Ecto neural progenitor cell (in vitro differentiated cells): ENCODE measurements around the gene GLP1R.

Experiments used
- DNase-seq: peaks from one replicate; pipeline ENCODE4 v3.0.0-alpha.2; 2018; ENCODE audit warnings: low spot score

The GLP1R gene

DNA sequence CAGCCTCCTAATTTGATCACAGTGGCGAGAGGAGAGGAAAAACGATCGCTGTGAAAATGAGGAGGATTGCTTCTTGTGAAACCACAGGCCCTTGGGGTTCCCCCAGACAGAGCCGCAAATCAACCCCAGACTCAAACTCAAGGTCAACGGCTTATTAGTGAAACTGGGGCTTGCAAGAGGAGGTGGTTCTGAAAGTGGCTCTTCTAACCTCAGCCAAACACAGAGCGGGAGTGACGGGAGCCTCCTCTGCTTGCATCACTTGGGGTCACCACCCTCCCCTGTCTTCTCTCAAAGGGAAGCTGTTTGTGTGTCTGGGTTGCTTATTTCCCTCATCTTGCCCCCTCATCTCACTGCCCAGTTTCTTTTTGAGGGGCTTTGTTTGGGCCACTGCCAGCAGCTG lies 37.7 kb downstream of the GLP1R start:
- peak; percentile 34 for DNase-seq

DNA sequence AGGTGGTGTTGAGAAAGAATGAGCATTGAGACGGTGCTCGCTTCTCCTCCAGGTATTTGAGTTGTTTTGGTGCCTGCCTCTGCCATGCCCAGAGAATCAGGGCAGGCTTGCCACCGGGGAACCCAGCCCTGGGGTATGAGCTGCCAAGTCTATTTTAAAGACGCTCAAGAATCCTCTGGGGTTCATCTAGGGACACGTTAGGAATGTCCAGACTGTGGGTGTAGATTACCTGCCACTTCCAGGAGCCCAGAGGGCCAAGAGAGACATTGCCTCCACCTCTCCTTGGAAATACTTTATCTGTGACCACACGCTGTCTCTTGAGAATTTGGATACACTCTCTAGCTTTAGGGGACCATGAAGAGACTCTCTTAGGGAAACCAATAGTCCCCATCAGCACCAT lies 38.1 kb downstream of the GLP1R start:
- DNase-seq: no peak

DNA sequence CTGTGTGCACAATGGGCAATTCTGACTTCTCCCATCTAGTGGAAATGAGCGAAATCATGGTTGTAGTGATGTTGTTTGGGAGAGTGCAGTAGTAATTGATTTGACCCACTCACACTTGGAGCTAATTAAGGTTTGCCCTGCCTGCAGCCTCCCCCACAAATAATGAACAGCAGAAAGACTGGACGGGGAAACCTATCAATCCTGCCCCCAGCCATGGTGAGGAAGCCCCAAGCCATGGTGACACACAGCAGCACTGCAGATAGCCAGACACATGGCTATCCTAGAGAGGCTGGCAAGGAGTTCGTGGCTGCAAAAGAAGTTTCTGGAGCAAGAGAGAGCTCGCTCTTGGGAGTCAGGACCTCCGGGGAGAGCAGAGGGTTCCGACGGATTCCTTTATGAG lies 38.6 kb downstream of the GLP1R start:
- DNase-seq: no peak

DNA sequence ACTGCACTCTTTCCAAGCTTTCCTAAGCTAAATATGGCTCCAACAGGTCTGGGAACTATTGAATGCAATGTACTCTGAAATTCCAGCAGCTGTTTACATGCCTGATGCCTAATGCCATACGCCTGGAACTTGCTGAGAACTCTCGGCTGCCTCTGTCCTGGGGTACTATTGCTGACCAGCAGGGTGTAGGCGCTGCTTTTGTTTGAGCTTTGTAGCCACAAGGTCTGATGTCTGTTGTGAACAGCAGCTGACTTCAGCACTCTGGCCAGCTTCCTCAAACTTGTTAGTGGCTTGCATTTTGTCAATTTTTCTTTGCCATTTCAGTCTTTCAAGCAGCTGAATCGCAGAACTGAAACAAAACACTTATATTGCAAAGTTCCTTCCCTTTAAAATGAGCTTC lies 39.8 kb downstream of the GLP1R start:
- DNase-seq: peak; percentile 80

DNA sequence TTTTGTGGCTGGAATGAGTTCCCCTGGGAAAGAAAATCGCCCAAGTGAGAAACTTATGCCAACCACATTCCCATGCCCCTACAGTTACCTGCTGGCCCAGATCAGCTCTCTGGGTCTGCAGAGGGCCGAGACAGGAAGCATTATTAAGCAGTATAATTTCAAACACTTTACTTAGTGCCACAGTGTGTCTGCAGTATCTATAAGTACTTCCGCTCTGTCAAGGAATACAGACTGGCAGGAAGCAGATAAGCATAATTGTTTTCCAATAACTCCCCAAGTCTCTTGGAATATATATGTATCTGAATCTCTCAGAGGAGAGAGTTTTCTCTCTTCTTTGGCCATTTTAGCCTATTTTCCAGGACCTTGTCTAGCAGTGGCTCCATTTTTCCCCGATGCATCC lies 41.5 kb downstream of the GLP1R start:
- DNase-seq: no peak

DNA sequence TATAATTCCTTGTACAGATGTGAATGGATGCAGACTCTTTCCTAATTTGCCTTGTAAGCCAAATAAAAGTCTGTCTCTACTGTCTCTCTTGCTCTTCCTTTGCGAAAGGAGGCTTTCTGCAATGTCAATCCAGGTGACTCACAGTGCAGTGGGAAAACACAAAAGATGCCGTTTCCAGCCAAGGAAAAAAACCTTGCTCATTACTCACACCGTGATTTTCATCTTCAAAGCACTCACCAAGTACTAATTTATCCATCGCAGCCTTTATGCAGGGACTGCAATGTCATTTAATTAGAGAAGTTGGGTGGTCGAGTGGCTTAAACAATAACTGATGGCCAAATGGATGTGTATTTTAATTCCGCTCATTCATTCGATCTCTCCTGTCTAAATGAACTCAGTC lies 42.6 kb downstream of the GLP1R start:
- no peak for DNase-seq

DNA sequence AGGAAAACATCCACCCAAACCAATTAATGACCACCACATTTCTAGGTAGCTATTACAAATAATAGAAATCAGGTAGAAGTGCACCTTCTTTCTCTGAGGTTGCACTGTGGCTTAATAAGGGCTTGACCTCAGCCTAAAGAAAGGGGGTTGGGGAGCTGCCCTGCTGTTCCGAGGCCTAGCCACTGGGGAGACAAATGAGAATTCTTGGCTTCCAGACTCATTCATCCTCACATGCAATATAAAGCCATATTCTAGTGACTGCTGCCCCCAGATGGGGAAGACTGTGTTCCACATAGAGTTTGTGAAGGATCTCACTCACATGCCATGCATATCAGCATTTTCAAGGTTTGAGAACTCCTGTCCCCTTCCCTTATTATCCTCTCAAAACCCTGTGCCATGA lies 43.5 kb downstream of the GLP1R start:
- no peak for DNase-seq

DNA sequence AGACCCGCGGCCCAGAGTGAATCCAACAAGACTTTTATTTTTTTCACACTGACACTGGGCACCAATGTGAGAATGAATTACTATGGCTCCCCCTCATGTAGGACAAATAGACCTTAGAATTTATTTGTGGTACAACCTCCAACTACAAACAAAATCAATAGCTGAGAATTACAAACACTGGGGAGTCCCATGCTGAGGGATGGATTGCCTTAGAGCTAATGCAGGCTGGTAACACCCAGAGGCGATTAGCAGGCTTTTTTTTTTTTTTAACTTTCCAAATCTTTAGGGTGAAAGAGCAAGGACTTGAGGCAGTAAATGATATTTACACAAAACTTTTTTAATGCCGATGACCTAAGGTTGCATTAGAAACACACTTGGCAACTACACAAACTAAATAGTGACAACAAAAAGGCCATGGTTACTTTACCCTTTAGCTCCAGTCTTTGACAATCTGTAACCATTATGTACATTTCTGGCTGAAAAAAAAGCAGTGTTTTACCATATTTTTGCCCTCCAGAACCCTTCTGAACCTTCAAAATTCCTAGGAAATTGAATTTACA lies 44.6 kb downstream of the GLP1R start:
- no peak for DNase-seq

DNA sequence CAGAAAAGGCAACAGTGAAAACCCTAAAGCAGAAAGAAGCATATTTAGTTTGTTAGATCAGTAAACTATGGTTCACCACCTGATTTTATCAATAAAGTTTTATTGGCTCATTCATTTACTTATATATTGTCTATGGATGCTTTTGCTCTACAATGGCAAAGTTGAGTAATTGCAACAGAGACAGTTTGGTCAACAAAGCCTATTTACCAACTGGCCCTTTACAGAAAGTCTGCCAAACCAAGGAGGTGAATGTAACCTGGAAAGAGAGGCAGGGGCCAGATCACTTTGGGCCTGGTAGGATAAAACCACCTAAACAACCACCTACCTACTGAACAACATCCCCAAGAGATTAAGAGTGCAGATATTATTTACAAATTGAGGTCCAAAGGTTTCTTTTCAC lies 47.0 kb downstream of the GLP1R start:
- no peak for DNase-seq

DNA sequence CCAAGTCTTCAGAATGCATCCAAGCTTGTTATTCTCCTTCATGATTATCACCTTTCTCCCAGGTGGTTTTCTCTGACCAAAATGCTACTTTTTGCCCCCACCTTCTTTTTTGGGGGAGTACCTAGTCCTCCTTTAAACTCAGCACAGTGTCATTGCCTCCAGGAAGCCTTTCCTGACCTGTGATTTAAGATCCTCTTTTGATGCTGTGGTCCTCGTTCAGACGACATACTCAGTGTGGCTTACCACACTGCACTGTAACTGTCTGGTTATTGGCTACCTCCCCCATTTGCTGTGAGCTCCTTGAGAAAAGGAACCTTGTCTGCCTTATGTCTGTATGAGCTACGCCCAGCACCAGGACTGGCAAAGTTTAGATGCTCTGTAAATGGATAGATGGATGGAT lies 51.8 kb downstream of the GLP1R start:
- no peak for DNase-seq

DNA sequence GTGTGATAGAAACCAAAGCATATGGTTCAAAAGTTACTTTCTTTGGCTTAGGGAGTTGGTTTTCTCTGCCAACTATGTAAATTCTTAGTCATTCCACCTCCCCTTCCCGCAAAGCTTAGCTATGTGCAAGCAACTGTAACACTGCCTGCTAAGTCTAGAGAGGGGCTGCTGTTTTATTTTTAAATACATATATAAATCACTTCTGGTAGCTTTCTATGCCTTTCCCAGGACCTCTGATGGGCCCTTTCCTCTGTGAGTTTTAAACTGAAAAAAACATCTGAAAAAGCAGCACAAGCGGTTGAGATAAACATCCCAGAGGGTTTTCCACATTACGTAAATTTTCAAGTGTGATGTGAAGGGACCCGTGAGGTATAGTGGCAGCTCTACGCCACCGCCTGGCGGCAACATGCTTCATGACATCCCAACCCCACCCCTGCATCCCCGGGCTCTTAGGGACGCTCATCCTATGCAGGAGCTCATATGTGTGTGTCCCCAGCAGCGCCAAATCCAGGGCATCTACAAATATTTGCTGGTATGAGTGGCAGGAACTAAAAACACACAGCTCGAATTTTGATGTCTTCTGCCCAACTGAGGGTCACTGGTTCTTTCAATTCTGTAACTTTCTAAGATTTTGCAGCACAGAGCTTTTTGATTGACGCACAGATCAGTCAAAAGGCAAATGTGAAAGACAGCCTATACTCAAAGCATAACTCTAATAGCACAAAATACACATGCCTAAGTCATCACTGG lies 53.7 kb downstream of the GLP1R start:
- DNase-seq: peak; percentile 74

DNA sequence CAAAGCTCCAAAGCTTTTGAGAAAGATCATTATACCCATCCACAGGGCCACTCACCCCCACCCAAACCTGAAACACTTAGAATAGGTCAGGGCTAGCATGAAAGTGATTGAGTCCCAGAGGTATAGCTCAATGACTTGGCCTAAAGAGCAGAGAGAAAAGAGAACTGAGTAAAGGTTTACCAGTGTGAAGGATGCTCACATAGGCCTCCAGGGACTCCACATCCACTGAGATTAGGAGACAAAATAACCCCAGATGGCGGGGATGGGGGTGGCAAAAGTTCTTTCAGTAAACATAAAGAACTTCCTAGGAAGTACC lies 54.2 kb downstream of the GLP1R start:
- DNase-seq: no peak

DNA sequence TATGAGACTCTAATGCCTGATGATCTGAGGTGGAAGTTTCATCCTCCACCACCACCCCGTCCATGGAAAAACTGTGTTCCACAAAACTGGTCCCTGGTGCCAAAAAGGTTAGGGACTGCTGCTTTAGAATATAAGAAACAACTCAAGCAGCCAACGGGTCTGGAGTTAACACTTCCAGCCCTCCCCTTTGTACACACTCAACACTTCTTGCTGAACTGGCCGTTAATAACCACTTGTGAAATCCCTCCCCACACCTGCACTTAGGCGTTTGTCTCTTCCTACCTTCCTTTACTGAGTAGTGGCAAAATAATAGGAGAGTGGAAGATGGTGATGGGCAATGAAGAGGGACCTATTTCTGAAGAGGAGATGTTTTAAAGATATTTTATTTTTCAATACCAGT lies 55.9 kb downstream of the GLP1R start:
- DNase-seq: no peak

DNA sequence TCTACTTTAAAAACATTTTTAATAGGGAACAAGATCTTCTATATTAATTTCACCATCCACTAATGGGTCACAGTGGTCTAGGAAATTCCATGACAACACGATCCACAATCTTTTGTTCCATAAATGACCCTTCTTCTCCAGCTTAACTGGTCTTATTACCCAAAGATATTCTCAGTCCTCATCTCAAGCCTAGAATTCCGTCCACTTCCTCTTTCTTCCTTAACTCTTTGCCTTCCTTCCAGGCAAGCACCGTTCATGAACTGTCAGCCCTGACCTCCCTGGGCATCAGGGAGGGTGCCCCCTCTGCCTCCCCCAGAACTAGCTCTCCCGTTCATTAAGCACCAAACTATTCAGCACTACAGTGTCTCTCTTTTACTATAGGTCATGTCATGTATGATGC lies 58.5 kb downstream of the GLP1R start:
- no peak for DNase-seq

DNA sequence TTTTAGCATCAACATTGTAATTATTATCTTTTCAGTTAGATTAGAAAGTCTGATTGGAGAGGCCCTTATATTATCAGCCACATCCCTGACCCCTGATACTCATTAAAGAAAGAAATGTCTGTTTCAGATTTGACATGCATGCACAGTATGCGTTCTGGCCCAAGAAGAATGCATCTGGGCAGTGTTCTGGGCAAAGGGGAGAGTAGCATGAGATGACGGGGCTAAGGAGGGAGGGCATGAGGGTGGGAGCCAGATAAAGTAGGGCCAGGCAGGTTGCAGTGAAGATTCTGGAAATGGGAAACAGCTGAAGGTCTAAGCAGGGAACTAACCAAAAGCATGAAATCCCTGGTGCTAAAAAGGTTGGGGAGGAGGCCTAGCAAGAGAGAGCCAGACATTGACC lies 59.1 kb downstream of the GLP1R start:
- no peak for DNase-seq

DNA sequence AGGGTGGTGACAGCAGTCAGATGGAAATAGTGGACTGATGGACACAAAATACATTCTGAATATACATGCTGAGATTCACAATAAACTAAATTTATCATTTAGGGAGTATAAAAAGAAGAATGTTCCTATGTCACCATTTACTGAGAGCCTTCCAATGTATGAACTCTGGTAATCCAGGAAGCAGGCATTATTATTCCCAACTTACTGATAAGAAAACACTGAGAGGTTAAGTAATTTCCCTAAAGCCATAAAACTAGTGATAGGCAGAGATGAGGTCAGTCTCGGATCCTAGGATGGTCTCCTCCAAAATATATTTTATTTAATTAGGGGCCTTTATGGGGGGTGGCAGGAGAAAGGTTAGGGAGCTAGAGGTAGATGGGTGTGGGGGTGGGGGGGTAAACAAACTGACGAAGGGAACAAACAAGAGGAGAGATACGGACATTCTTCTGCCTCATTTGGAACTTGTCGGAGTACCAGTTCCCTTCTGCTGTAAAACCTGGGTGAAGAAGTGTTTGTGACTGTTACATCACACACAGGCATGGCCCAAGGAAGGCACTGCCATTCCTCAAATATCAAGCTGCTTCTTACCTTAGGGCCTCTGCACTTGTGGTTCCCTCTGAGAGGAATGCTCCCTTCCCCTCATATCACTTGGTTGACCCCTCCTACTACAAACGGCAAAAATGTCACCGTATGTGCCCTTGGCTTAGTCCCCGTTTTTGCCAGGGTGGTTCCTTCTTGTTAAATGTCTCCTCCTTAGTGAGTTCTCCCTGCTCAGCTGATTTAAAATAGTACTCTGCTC lies 59.7 kb downstream of the GLP1R start:
- no peak for DNase-seq

DNA sequence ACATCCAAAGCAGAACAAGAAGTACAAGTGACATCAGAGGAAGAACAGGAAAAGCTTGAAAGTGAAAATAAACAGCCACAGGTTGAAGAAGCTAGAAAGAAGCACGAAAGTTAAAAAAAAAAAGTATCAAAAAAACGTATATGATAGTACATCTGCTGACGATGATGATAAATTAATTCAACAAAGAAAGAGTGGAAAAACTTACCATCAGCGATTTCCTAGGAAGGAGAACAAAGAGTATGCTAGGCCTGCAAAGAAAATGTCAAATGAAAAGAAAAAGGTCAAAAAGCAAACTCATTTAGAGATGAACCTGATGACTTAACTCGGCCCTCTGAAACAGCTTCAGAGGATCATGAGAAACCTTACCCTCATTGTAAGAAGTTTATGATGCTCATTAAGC lies 62.7 kb downstream of the GLP1R start:
- DNase-seq: no peak

DNA sequence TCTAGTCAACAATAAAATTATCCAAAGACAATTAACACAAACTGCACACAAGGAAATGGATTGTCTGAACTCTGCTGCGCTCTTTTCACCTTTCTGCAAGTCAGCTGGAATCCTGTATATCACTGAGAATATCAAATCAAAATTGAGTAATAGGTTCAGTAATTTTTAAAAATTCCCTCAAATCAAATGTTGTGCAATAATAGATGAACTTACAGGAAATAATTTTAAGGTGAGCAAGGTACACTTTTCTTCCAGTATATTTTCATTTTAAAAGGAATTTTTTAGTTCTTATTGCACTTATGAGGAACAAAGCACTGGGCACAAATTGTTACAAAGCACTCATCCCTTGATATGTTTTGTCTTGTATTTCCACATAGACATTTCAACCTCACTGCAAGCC lies 65.2 kb downstream of the GLP1R start:
- no peak for DNase-seq

DNA sequence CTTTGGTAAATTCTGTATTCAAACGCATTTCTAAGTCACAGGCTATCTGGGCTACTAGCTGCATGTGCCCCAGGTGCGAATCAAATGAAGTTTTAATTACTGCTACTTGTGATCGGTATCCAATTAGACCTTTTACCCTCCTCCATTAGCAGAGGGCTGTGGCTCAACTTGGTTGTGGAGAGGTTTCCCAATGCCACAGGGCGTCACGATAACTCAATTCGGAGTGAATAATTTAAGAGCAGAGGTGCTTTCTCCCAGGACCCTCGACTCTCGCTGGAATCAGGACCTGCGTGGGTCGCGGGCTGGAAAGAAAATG lies 65.8 kb downstream of the GLP1R start:
- DNase-seq: no peak

DNA sequence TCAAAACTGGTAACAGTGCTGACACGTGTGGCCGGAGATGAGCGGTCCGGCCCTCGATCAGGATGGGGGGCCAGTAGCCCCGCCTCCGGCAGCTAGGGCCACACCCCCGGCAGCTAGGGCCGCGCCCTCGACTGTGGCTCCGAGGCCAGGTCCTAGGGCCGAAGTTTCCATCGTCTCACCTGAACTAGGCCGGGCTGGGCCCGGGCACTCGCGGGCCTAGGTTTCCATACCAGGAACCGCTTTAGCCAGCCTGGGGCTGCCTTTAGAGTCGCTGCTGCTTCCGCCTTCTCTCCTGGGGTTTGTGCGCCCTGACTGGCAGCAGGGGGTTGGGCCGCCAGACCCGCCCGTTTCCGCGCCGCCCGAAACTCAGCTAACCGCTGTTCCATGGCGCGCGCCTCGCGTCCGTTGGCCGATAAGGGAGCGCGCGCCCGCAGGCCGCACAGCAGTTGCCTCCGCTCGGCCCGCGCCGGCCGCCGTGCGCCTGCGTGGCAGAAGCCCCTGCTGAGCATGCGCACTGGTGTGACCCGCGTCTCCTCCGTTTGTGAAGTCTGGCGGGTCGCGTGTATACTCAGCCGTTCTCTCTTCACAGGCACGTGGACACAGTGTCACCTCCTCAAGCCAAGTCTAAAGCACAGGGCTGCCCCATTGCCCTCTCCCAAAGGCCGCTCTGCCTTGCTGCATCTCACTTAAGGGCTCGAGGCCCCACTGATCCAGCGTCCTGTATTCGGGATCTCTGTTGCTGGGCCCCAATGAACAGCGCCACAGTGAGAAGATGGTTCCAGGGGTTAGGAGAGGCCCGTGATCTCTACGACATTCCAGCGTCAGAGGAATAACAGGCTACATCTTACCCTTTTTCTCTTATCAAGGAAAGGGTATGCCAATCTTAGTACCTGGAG lies 66.4 kb downstream of the GLP1R start, which contains the start of gene SAYSD1:
Gene SAYSD1, minus strand, starts transcription at position 483 of the 896 bp plus-strand sequence. Its CDS starts 97 bp downstream, at position 386.
- peak; percentile 93 for DNase-seq

DNA sequence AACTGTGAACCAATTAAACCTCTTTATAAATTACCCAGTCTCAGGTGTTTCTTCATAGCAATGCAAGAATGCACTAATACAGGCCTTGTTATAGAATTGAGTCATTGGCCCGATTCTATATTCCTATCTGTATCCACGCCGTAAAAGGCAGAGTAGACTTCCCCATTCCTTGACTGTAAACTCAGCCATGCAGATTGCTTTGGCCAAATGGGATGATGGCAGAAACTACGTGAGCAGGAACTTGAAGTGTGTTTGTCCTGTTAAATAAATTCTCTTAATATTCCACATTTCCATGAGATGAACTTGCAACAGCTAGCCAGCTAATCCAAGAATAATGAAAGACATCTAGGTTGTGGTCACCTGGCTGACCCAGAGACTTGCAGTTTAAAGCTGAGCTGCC lies 70.3 kb downstream of the GLP1R start:
- DNase-seq: no peak

DNA sequence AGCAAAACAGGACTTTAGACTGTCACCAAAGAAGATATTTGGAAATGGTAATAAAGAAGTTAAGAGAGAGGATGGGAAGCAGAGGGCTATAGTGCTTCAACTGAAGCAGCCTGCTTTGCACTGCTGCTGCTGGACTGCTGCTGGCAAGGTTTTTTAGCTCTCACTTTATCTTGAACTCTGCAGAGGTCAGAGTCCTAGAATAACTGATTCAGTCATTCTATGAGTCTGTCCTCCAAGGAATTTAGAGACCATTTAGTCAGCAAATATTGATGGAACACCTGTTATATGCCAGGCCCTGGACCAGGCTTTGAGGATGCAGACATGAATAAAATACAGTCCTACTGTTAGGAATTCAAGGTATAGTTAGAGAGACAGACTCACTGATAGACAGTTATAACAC lies 75.5 kb downstream of the GLP1R start:
- no peak for DNase-seq

DNA sequence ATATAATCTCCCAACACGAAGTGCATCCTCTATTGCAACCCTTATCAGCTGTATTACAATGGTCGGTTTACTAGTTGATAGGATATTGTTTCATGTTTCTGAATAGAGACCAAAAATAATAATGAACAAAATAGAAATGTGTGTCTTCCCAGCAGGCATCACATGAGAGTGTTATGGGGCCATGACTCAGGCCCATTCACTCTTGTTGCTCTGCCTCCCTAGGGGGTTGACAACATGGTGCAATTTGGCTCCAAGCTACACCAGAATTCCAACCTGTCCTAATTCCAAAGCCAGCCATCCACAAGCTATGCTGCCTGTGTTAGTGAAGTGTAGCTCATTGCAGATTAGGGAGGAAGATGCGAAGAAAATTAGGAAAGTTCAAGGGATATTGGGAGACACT lies 79.5 kb downstream of the GLP1R start:
- DNase-seq: no peak
